Peyer's patch (tissue), 4 donors: ENCODE data around the gene TEKT3.

ENCODE experiments used
- POLR2A ChIP-seq, 2 donors: fragments of 450-650 bp; IDR thresholded peaks; one replicate each; pipeline ENCODE4 v1.5.1; 2017; ENCODE audit warnings: antibody characterized with exemption in 2 of 2, mild to moderate bottlenecking in 2 of 2, moderate library complexity in 2 of 2
- TF ChIP-seq, protein P1 (sequence below), 6 experiments: fragments of 450-650 bp in 4 of 6; fragments of 200-600 bp in 2 of 6; sonication (generic) in 1 of 6; IDR thresholded peaks; one replicate each; pipeline ENCODE4 v1.5.1; 2017 to 2019; ENCODE audit warnings: antibody characterized with exemption in 6 of 6, mild to moderate bottlenecking in 3 of 6, moderate library complexity in 1 of 6

- TF ChIP-seq, protein P1, sequence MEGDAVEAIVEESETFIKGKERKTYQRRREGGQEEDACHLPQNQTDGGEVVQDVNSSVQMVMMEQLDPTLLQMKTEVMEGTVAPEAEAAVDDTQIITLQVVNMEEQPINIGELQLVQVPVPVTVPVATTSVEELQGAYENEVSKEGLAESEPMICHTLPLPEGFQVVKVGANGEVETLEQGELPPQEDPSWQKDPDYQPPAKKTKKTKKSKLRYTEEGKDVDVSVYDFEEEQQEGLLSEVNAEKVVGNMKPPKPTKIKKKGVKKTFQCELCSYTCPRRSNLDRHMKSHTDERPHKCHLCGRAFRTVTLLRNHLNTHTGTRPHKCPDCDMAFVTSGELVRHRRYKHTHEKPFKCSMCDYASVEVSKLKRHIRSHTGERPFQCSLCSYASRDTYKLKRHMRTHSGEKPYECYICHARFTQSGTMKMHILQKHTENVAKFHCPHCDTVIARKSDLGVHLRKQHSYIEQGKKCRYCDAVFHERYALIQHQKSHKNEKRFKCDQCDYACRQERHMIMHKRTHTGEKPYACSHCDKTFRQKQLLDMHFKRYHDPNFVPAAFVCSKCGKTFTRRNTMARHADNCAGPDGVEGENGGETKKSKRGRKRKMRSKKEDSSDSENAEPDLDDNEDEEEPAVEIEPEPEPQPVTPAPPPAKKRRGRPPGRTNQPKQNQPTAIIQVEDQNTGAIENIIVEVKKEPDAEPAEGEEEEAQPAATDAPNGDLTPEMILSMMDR (IDR thresholded peaks at IDR 0.05), result no peak
- no peak for TF ChIP-seq POLR2A (IDR thresholded peaks at IDR 0.05)
These were observed 19.7 kb downstream of the TEKT3 start for GRCh38 chr17:15321556-15322251.
